GM19328 (cell line): ENCODE measurements around the gene CYP21A2.
"Not testable (repeated sequence)": the region's sequence is repeated elsewhere in the genome, so short reads cannot be mapped to it uniquely, and the experiment has no call there.

Source experiments
- ATAC-seq: cut with Tn5 transposase; IDR thresholded peaks from one replicate; pipeline ENCODE4 v1.9.1; 2021; ENCODE audit warnings: mild to moderate bottlenecking, moderate library complexity; ENCODE audit not compliant: unreplicated experiment

CYP21A2 gene

GRCh38 chr6:32029553-32029952 is 8.7 kb upstream of the CYP21A2 start:
- ATAC-seq, result not testable (repeated sequence)

- not testable (repeated sequence) for ATAC-seq
Observed at GRCh38 chr6:32035283-32036013, 2.8 kb upstream of the CYP21A2 start.

GRCh38 chr6:32037136-32037535 is 1.1 kb upstream of the CYP21A2 start:
- not testable (repeated sequence) for ATAC-seq

- not testable (repeated sequence) for ATAC-seq
Observed at GRCh38 chr6:32038878-32039277, 663 bp downstream of the CYP21A2 start.

GRCh38 chr6:32039321-32040274 is 1.4 kb downstream of the CYP21A2 start:
- ATAC-seq, result not testable (repeated sequence)

- not testable (repeated sequence) for ATAC-seq
Observed at GRCh38 chr6:32040299-32041049, 2.3 kb downstream of the CYP21A2 start.

GRCh38 chr6:32041050-32041321 is 2.8 kb downstream of the CYP21A2 start:
- ATAC-seq, result not testable (repeated sequence)

GRCh38 chr6:32041385-32041784 is 3.2 kb downstream of the CYP21A2 start:
- ATAC-seq, result not testable (repeated sequence)

GRCh38 chr6:32042276-32042675 is 4.1 kb downstream of the CYP21A2 start:
- ATAC-seq, result not testable (repeated sequence)

GRCh38 chr6:32043589-32044380 is 5.6 kb downstream of the CYP21A2 start:
- not testable (repeated sequence) for ATAC-seq

GRCh38 chr6:32044916-32045315 is 6.7 kb downstream of the CYP21A2 start:
- not testable (repeated sequence) for ATAC-seq

GRCh38 chr6:32045811-32046449 is 7.7 kb downstream of the CYP21A2 start:
- no peak for ATAC-seq

- ATAC-seq, result no peak
Observed at GRCh38 chr6:32046450-32047083, 8.4 kb downstream of the CYP21A2 start.

- no peak for ATAC-seq
Observed at GRCh38 chr6:32047084-32047478, 8.9 kb downstream of the CYP21A2 start.

GRCh38 chr6:32047539-32047854 is 9.3 kb downstream of the CYP21A2 start:
- no peak for ATAC-seq

GRCh38 chr6:32047855-32048766 is 9.9 kb downstream of the CYP21A2 start:
- ATAC-seq, result no peak

GRCh38 chr6:32049149-32049548 is 10.9 kb downstream of the CYP21A2 start:
- not testable (repeated sequence) for ATAC-seq

- not testable (repeated sequence) for ATAC-seq
Observed at GRCh38 chr6:32049736-32050135, 11.5 kb downstream of the CYP21A2 start.

GRCh38 chr6:32050562-32050961 is 12.3 kb downstream of the CYP21A2 start:
- ATAC-seq, result no peak
